Sigmoid colon (tissue), 4 donors: ENCODE data around the gene ADK.

Experiments
- POLR2A ChIP-seq, 2 donors: fragments of 450-650 bp; IDR thresholded peaks; one replicate each; pipeline ENCODE4 v1.6.1; 2016; ENCODE audit warnings: antibody characterized with exemption in 2 of 2, mild to moderate bottlenecking in 2 of 2, moderate library complexity in 2 of 2
- POLR2AphosphoS5 ChIP-seq, 4 donors: sonication (generic); formaldehyde crosslinking; IDR thresholded peaks; one replicate each; pipeline ENCODE4 v1.6.1; 2017; ENCODE audit warnings: antibody characterized with exemption in 4 of 4

DNA sequence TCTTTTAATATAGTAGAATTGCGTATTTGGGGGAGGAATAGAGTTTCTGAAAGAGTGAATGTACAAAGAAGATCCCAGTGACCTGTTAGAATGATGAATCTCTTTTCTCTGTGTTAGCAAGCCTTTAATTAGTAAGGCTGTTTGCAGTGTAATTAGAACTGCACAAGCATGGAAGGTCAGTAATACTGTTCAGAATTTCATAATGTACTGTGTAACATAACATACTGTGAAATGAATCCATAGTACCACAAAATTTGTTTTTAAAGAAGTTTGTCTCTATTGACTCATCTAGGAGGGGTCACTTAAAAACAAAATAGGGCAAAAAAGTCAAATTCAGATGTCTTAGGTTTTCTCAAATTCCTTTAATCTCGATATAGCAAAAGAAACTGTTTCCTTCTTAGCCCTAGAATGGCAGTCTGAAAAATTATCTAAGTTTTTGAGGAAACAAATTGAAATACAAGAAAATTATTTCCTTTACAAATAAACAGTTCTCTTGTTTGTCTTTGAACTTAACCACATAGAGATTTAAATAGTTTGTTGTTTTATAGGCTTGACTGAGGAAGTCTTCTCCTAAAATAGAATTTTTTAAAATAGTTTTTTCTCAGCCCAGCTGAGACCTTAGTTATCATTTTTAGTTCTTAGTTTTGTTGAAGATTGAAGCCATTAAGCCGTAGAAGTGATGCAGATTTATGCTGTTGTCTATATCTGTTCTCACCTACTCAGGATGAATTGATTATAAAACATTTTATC, 12.5 kb downstream of the ADK start:
- no peak for TF ChIP-seq POLR2AphosphoS5 (IDR thresholded peaks at IDR 0.05)
- TF ChIP-seq POLR2A (IDR thresholded peaks at IDR 0.05): no peak
